HuH-7 (cell line): ENCODE measurements around the gene PLCXD1.
"Not testable (repeated sequence)": the region's sequence is repeated elsewhere in the genome, so short reads cannot be mapped to it uniquely, and the experiment has no call there.

ENCODE experiments used
- DNase-seq: peaks from one replicate; pipeline ENCODE4 v3.0.0; 2011; ENCODE audit warnings: low spot score

The PLCXD1 gene

GRCh38 chrX:292900-293897, 12.0 kb downstream of the PLCXD1 start:
- no peak for DNase-seq

DNA sequence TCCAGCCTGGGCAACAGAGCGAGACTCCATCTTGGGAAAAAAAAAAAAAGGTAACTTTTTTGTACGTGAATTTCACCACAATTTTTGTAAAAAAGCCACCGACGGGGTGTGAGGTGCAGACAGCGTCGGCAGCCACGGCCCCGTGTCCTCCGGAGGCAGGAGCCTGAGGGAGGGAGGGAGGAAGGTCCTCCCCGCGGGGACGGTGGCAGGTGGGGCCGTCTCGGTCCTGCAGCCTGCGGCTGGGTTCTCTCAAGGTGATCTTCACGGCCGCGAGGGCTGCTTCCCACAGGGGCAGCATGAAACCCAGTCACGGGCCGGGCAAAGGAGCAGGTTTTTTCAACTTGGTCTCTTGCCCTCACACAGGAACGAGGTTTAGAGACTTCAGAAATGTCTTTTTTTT, 14.0 kb downstream of the PLCXD1 start:
- no peak for DNase-seq

DNA sequence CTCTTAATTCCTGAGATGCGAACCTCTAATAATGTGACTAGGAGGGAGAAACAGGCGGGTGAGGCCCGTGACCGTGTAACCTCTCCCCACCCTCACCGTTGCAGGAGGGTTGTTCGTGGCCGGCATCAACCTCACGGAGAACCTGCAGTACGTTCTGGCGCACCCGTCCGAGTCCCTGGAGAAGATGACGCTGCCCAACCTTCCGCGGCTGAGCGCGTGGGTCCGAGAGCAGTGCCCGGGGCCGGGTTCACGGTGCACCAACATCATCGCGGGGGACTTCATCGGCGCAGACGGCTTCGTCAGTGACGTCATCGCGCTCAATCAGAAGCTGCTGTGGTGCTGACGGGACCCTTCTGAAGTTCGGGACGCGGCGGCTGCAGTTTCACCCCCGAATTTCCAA, 17.8 kb downstream of the PLCXD1 start:
- DNase-seq: no peak

DNA sequence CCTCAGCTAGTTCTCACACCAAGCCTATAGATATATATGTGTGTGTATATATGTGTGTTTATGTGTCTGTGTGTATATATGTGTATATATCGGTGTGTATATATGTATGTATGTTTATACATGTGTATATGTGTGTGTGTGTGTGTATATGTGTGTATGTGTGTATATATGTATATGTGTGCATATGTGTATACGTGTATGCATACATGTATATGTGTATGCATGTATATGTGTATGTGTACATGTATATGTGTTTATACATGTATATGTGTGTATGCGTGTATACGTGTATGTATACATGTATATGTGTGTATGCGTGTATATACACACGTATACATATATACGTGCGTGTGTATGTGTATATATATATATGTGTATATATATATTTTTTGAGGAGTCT, 19.2 kb downstream of the PLCXD1 start:
- no peak for DNase-seq

- DNase-seq: no peak
These were observed 21.8 kb downstream of the PLCXD1 start for GRCh38 chrX:302975-303374.

DNA sequence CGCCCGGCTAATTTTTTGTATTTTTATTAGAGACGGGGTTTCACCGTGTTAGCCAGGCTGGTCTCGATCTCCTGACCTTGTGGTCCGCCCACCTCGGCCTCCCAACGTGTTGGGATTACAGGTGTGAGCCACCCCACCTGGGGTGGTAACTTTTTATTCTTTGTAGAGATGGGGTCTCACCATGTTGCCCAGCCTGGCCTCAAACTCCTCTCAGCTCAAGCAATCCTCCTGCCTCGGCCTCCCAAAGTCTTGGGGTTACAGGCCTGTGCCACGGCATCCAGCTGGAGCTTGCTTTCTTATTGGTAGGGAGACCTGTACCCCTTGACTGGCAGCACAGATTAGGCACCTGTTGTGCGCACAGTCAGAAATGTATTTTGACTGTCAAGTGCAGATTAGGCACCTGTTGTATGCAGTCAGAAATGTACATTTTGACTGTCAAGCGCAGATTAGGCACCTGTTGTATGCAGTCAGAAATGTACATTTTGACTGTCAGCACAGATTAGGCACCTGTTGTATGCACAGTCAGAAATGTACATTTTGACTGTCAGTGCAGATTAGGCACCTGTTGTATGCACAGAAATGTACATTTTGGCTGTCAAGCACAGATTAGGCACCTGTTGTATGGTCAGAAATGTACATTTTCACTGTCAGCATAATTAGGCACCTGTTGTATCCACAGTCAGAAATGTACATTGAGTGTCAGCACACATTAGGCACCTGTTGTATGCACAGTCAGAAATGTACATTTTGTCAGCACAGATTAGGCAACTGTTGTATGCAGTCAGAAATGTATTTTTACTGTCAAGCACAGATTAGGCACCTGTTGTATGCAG, 24.8 kb downstream of the PLCXD1 start:
- not testable (repeated sequence) for DNase-seq

GRCh38 chrX:306614-307251, 25.6 kb downstream of the PLCXD1 start:
- DNase-seq: not testable (repeated sequence)

DNA sequence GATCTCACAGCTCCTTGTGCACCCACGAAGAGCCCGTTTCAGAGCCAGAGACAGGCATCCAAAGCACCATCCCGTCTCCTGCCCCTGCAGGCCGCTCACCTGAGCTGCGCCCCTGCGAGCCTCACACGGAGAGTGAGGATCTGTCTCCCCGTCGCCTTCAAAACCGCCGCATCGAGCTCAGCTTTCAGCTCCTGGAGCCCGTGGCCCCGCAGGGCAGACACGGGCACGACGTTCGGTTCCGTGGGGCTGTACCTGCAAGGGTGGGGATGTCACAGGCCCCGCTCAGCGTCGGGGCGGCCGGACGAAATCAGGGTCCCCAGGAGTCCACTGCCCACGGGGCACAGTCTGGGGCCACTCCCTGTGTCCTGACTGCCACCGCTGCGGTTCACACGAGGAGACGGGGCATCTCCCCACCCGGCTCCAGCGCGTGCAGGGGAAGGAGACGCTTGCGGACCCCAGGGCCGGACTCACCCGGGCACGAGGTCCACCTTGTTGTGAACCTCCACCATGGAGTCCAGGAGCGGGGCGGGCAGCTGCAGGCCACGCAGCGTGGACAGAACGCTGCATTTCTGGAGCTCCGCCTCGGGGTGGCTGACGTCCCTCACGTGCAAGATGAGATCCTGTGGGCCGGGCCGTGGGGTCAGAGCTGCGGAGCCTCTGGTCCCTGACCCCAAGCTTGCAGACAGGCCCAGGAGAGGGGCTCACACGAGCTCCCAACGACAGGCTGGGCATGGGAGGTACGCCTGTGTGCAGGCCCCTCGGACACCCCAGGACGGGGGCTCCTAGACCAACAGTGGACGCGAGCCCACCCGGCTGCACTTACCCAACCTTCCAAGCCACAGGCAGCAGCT, 26.3 kb downstream of the PLCXD1 start:
- no peak for DNase-seq

- no peak for DNase-seq
These were observed 27.8 kb downstream of the PLCXD1 start for GRCh38 chrX:308821-309520.

GRCh38 chrX:310621-311155, 29.5 kb downstream of the PLCXD1 start:
- no peak for DNase-seq

DNA sequence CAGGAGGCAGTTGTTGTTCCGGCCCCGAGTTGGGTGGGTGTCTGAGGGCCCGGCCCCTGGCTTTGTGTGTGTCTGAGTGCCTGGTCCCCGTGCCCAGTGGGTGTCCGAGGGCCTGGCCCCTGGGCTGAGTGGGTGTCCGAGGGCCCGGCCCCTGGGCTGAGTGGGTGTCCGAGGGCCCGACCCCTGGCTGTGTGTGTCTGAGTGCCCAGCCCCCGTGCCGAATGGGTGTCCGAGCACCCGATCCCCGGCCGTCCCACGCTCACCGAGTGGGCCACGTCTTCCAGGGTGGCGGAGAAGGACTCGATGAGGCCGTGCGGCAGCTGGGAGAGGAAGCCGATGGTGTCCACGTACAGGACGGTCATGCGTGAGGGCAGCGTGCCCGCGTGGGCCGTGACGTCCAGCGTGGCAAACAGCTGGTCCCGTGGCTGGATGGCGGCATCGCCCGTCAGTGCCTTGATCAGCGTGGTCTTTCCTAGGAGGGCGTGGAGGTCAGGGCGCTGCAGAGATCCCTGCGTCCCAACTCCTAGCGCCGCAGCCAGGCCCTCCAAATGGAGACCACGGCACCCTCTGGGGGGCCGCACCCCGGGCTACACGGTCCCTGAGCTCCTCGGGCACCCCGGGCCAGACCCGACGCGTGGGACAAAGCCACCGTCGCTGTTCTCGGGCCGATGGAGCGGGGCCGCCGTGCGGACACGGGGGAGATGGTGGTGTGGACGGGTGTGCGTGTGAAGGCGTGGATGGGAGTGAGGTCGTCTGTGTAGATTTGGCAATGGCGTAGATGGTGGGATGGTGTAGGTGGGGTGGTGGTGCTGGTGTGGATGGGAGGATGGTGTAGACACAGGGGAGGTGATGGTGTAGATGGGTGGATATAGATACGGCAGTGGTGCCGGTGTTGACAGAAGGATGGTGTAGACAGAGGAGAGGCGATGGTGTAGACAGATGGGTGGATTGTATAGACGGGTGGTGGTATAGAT, 30.3 kb downstream of the PLCXD1 start:
- DNase-seq: no peak

DNA sequence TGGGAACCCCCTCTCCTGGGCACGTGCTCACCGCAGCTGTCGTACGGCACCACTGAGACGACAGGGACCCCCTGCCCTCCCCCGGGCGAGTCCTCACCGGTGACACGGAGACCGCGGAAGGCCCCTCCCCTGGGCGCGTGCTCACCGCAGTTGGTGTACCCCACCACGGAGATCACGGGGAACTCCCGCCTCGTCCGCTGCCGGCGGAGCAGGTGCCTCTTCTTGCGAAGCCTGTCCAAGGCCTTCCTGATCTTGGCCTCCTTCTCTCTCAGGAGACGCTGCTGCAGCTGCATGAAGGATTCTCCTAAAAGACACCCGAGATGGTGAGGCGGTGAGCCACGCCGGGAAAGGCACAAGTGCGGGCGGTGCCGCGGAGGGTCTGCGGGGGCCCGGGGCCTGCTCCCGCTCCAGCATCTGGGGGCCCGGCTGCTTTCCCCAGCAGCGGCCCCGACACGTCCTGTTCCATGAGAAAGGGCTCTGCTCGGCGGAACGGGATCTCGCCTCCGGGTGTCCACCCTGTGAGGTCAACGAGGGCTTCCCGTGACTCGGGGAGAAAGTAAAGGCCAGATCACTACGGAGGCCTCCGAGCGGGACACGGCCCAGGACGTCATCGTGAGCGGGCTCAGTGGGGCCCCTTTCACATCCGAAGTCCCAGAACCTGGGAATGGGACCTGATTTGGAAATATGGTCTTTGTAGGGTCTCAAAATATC, 31.6 kb downstream of the PLCXD1 start:
- DNase-seq: no peak

- DNase-seq: no peak
These were observed 32.4 kb downstream of the PLCXD1 start for GRCh38 chrX:313546-313945.

DNA sequence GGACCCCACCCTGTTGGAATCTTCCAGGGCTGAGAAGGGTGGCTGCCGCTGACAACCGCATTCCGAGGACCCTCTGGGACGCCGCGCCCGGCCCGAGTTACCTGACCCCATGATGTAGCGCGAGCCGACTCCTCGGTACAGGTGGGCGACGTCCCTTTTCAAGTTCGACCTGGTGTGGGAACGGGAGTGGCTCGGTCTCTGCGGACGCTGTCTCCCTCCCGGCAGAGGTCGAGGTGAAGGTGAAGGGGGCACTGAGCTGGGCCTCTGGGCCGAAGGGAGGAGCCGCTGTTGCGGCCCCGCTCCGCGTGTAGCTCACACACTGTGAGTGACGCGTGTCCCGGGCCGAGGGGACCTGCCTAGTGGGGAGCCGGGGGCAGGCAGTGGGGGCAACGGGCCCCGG, 32.9 kb downstream of the PLCXD1 start:
- no peak for DNase-seq

- no peak for DNase-seq
These were observed 33.8 kb downstream of the PLCXD1 start for GRCh38 chrX:314781-315595.

DNA sequence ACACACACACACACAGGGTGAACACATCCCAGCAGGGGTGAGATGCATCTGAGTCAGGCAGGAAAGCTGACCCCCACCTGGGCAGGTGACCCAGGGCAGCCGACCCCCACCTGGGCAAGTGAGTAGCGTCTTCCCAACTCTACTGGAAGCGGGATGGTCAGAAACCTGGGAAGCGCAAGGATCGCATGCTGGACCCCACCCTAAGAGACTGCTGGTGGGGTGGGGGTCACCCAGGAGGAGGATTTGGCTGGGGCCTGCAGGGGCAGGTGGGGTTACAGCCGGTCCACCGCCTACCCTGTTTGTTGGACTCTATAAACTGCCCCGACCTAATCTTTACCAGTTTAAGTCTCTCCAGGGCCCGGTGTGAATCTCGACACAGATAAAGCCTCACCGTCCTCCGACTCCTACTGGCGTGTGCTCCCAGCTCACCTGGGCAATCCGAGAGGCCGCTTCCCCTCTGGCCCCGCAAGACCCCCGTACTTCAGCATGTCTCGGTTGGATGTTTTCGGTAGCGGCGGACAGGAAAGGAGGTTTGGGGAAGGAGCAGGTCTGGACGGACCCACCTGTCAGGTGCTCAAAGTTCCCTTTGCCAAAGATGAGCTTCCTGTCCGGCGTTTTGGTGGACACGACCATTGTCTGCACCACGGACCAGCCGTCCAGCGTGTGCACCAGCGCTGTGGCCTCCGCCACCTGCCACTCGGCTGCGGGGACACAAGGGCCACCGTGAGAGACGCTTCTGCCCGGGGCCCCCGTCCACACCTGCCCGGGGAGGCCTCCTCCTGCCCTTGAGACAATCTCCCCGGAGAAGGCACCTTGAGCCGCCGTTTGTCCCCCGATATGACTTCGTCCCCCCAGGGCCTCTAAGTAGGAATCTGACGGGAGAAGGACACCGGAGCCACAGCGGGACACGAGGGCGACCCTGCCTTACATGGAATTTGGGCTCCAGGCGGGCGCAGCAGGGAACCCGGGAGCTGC, 35.5 kb downstream of the PLCXD1 start:
- no peak for DNase-seq
